GM23338 (cell line): ENCODE results near the gene ASPRV1.

ENCODE experiments used
- EZH2 ChIP-seq: fragments of 200-600 bp; sonication (generic); IDR thresholded peaks from one replicate; pipeline ENCODE4 v1.8.0; 2017; ENCODE audit warnings: antibody characterized with exemption, mild to moderate bottlenecking, low read depth; ENCODE audit not compliant: unreplicated experiment
- EZH2phosphoT487 ChIP-seq: fragments of 200-600 bp; sonication (generic); IDR thresholded peaks from one replicate; pipeline ENCODE4 v1.8.1; 2018; ENCODE audit warnings: antibody characterized with exemption; ENCODE audit not compliant: unreplicated experiment
- STAT1 ChIP-seq: IDR thresholded peaks from one replicate; pipeline ENCODE4 v1.6.1; 2016; ENCODE audit warnings: antibody characterized with exemption; ENCODE audit not compliant: unreplicated experiment
- TF ChIP-seq, protein P1 (sequence below), 2 experiments: fragments of 200-600 bp in 1 of 2; sonication (generic) in 1 of 2; conservative IDR thresholded peaks; 2 replicates each; pipeline versions ENCODE4 v1.5.1 to v1.6.1; 2016 to 2017; ENCODE audit warnings: antibody characterized with exemption in 2 of 2, low read depth in 2 of 2, mild to moderate bottlenecking in 2 of 2, moderate library complexity in 1 of 2

- TF ChIP-seq EZH2phosphoT487 (no peak), EZH2 (no peak), STAT1 (no peak)
- TF ChIP-seq, protein P1, sequence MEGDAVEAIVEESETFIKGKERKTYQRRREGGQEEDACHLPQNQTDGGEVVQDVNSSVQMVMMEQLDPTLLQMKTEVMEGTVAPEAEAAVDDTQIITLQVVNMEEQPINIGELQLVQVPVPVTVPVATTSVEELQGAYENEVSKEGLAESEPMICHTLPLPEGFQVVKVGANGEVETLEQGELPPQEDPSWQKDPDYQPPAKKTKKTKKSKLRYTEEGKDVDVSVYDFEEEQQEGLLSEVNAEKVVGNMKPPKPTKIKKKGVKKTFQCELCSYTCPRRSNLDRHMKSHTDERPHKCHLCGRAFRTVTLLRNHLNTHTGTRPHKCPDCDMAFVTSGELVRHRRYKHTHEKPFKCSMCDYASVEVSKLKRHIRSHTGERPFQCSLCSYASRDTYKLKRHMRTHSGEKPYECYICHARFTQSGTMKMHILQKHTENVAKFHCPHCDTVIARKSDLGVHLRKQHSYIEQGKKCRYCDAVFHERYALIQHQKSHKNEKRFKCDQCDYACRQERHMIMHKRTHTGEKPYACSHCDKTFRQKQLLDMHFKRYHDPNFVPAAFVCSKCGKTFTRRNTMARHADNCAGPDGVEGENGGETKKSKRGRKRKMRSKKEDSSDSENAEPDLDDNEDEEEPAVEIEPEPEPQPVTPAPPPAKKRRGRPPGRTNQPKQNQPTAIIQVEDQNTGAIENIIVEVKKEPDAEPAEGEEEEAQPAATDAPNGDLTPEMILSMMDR (conservative IDR thresholded peaks at IDR 0.05; ENCODE audit: low read depth in 2 of 2): no peak
Measured at GRCh38 chr2:70009762-70010575, 48.5 kb upstream of the ASPRV1 start.
